ENCODE data around the gene DPPA3. TPM values are rescaled to one million over a fixed set of nuclear protein-coding genes. Genes with fewer than 3 reads are reported as not detected.

DPPA3 gene
- total RNA-seq, 3 donors from 2014 or later (not counting 1 experiment from before 2014, with no cell fraction given) = not detected

DNA sequence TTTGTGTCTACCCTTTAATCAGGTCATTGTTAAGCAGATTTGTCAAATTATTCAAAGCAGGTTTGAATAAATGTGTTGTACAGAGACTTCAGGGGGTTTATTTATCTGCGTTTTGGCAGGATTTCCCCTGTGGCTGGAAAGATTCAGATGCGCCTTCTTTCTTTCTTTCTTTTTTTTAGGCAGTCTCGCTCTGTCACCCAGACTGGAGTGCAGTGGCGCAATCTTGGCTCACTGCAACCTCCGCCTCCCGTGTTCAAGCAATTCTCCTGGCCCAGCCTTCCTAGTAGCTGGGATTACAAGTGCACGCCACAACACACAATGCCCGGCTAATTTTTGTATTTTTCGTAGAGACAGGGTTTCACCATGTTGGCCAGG is 47.5 kb downstream of the DPPA3 start:
- H3K4me3 ChIP-seq (ENCODE audit: low read length) = no peak overlapping the region
- peaks cover 26% of the 10 kb centered on the region for H3K4me1 ChIP-seq (ENCODE audit: control insufficient read depth, insufficient read depth, low read length)
- Mint-ChIP-seq H3K4me1 (peaks cover 14 to 15% of the 10 kb centered on the region in 2 donors), H3K4me3 (no peak overlapping the region), H3K27ac (no peak overlapping the region), H3K27me3 (ENCODE audit: low read depth in 2 of 2) (peaks cover 0 to 4% of the 10 kb centered on the region in 2 donors), H3K36me3 (no peaks in the 10 kb centered on the region), H3K9me3 (no peaks in the 10 kb centered on the region)
- intact Hi-C loops (cut with micrococcal nuclease) = no loop called here
- no peaks in the 10 kb centered on the region for H3K27me3 ChIP-seq (ENCODE audit: control insufficient read depth, insufficient read depth, low read length)
- TF ChIP-seq, protein P1, sequence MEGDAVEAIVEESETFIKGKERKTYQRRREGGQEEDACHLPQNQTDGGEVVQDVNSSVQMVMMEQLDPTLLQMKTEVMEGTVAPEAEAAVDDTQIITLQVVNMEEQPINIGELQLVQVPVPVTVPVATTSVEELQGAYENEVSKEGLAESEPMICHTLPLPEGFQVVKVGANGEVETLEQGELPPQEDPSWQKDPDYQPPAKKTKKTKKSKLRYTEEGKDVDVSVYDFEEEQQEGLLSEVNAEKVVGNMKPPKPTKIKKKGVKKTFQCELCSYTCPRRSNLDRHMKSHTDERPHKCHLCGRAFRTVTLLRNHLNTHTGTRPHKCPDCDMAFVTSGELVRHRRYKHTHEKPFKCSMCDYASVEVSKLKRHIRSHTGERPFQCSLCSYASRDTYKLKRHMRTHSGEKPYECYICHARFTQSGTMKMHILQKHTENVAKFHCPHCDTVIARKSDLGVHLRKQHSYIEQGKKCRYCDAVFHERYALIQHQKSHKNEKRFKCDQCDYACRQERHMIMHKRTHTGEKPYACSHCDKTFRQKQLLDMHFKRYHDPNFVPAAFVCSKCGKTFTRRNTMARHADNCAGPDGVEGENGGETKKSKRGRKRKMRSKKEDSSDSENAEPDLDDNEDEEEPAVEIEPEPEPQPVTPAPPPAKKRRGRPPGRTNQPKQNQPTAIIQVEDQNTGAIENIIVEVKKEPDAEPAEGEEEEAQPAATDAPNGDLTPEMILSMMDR (IDR thresholded peaks at IDR 0.05) = no peak
- ATAC-seq (no peak), DNase-seq (no peak)
- WGBS (ENCODE audit: insufficient coverage) = 69% methylated on average over 9 of the region's 9 CpGs
- H3K36me3 ChIP-seq (ENCODE audit: control insufficient read depth, insufficient read depth, low read length) = no peaks in the 10 kb centered on the region
- no peak overlapping the region for H3K27ac ChIP-seq (ENCODE audit: low read length)
- no peaks in the 10 kb centered on the region for H3K9me3 ChIP-seq (ENCODE audit: control insufficient read depth, insufficient read depth, low read length)

Other genes with a start within 250 kb of the DPPA3 start
- 1 to 10 TPM in 2 of 3 donors, under 1 TPM in 1; 0.45 to 2.9 (median 2.1) TPM for gene CD163, start 207.7 kb upstream of the DPPA3 start, total RNA-seq
- not detected for gene APOBEC1, start 45.5 kb upstream of the DPPA3 start, total RNA-seq
- gene GDF3, start 15.7 kb upstream of the DPPA3 start, total RNA-seq = not detected
- under 1 TPM in 1 of 3 donors, not detected in 2; 0.54 TPM for gene CLEC4C, start 35.9 kb downstream of the DPPA3 start, total RNA-seq
- not detected for gene NANOGNB, start 53.8 kb downstream of the DPPA3 start, total RNA-seq
- not detected for gene NANOG, start 78.0 kb downstream of the DPPA3 start, total RNA-seq
- gene SLC2A14, start 161.5 kb downstream of the DPPA3 start, total RNA-seq = 1 to 10 TPM in 1 of 3 donors, under 1 TPM in 2; 0.12 to 7.9 (median 0.25) TPM
- 100 to 1,000 TPM; 406 to 534 (median 427) TPM for gene SLC2A3, start 224.8 kb downstream of the DPPA3 start, total RNA-seq